Endothelial cell of umbilical vein (primary cell): ENCODE measurements around the gene ENPEP. TPM values are rescaled to one million over a fixed set of nuclear protein-coding genes. Genes with fewer than 3 reads are reported as not detected.

Source experiments
- BruUV-seq: library from RNA; stranded (reverse); fragments of 400-500 nt; replicated peaks from 2 replicates; lab custom pipeline; 2021; lab: Mats Ljungman, UMichigan
- CTCF ChIA-PET: fragments of 300-600, 350-600 bp; sonication (Branson Sonifier 250); formaldehyde crosslinking; loops from one replicate; lab custom pipeline; 2021; ENCODE audit warnings: antibody characterized with exemption, inconsistent platforms; lab: Charles Lee
- POLR2A ChIA-PET: fragments of 300-600, 350-600 bp; sonication (Branson Sonifier 250); formaldehyde crosslinking; loops from one replicate; lab custom pipeline; 2021; ENCODE audit warnings: antibody characterized with exemption, inconsistent platforms; lab: Charles Lee
- DNase-seq: peaks from one replicate; pipeline ENCODE4 v3.0.0-alpha.2; 2011; ENCODE audit warnings: low read depth, low spot score
- FAIRE-seq: peaks from 2 replicates; lab custom pipeline; 2011; peaks lifted over from hg19 to GRCh38; lab: Jason Lieb, UNC
- H2AFZ ChIP-seq: 2 replicates; pipeline ENCODE4 v1.6.0; 2012; ENCODE audit warnings: low read depth, low read length, control low read depth, inconsistent platforms
- H3K27ac ChIP-seq: 2 replicates; pipeline ENCODE4 v1.5.1; 2011; ENCODE audit warnings: low read depth, mild to moderate bottlenecking, control low read depth, low read length, moderate library complexity; ENCODE audit not compliant: insufficient read depth
- H3K27me3 ChIP-seq, 2 experiments: 2 replicates each; pipeline versions ENCODE4 v1.6.0 to v1.6.1; 2011; ENCODE audit warnings: low read length in 2 of 2, mixed read lengths in 1 of 2; ENCODE audit not compliant: control insufficient read depth in 2 of 2, insufficient read depth in 2 of 2
- H3K36me3 ChIP-seq, 2 experiments: 2 replicates in 1 of 2; 3 replicates in 1 of 2; pipeline ENCODE4 v1.5.1; 2011; ENCODE audit warnings: low read length in 2 of 2, mild to moderate bottlenecking in 1 of 2, moderate library complexity in 1 of 2; ENCODE audit not compliant: control insufficient read depth in 2 of 2, insufficient read depth in 2 of 2; ENCODE audit errors: extremely low read depth in 1 of 2
- H3K4me1 ChIP-seq: 3 replicates; pipeline ENCODE4 v1.5.1; 2011; ENCODE audit warnings: mild to moderate bottlenecking, low read length; ENCODE audit not compliant: control insufficient read depth, insufficient read depth; ENCODE audit errors: extremely low read depth
- H3K4me2 ChIP-seq: 2 replicates; pipeline ENCODE4 v1.6.1; 2011; ENCODE audit warnings: low read length, control low read depth, mixed read lengths; ENCODE audit not compliant: insufficient read depth
- H3K4me3 ChIP-seq, 3 experiments: fragments of 200-600 bp in 1 of 3; sonication (generic), shearing (Covaris generic) in 1 of 3; replicated peaks in 1 of 3; 2 replicates each; pipeline ENCODE4 v1.5.1; 2011 to 2016; ENCODE audit warnings: control low read depth in 3 of 3, low read length in 3 of 3, mild to moderate bottlenecking in 2 of 3, inconsistent platforms in 1 of 3, low read depth in 1 of 3, moderate library complexity in 1 of 3; ENCODE audit not compliant: insufficient read depth in 1 of 3
- H3K79me2 ChIP-seq: 2 replicates; pipeline ENCODE4 v1.6.0; 2012; ENCODE audit warnings: low read length, inconsistent platforms; ENCODE audit not compliant: control insufficient read depth, insufficient read depth
- H3K9ac ChIP-seq: replicated peaks from 2 replicates; pipeline ENCODE3; 2011; ENCODE audit warnings: low read length, control low read depth; ENCODE audit not compliant: insufficient read depth; ENCODE audit errors: extremely low read depth
- H3K9me1 ChIP-seq: replicated peaks from 3 replicates; pipeline ENCODE4 v1.6.0; 2011; ENCODE audit warnings: mild to moderate bottlenecking, low read length; ENCODE audit not compliant: control insufficient read depth, insufficient read depth; ENCODE audit errors: extremely low read depth
- H3K9me3 ChIP-seq: replicated peaks from 2 replicates; pipeline ENCODE4 v1.5.1; 2012; ENCODE audit warnings: low read length, inconsistent platforms; ENCODE audit not compliant: control insufficient read depth, insufficient read depth
- H4K20me1 ChIP-seq: replicated peaks from 2 replicates; pipeline ENCODE3; 2011; ENCODE audit warnings: mild to moderate bottlenecking, low read length; ENCODE audit not compliant: control insufficient read depth, insufficient read depth; ENCODE audit errors: extremely low read depth
- EZH2 ChIP-seq: IDR thresholded peaks from 2 replicates; pipeline ENCODE4 v1.6.1; 2012; ENCODE audit warnings: borderline replicate concordance, low read depth, mild to moderate bottlenecking, moderate library complexity, low read length, inconsistent platforms; ENCODE audit not compliant: severe bottlenecking
- FOS ChIP-seq: IDR thresholded peaks from 2 replicates; pipeline ENCODE4 v1.6.1; 2011; ENCODE audit warnings: mild to moderate bottlenecking, low read length, moderate library complexity, borderline replicate concordance; ENCODE audit not compliant: insufficient read depth
- GATA2 ChIP-seq: IDR thresholded peaks from 2 replicates; pipeline ENCODE4 v1.7.0; 2011; ENCODE audit warnings: low read depth, mild to moderate bottlenecking, moderate library complexity, mixed read lengths, low read length; ENCODE audit not compliant: insufficient read length, insufficient read depth
- MYC ChIP-seq: IDR thresholded peaks from one replicate; pipeline ENCODE4 v1.6.1; 2011; ENCODE audit warnings: mild to moderate bottlenecking, low read depth, low read length
- POLR2A ChIP-seq: IDR thresholded peaks from 2 replicates; pipeline ENCODE4 v1.6.1; 2012; ENCODE audit warnings: low read depth, mild to moderate bottlenecking, control low read depth, low read length
- POLR2AphosphoS5 ChIP-seq: IDR thresholded peaks from 2 replicates; pipeline ENCODE4 v1.6.1; 2012; ENCODE audit warnings: low read depth, mild to moderate bottlenecking, control low read depth, low read length, moderate library complexity; ENCODE audit not compliant: insufficient read depth
- dilution Hi-C: fragments of 300-500 bp; cut with MboI; formaldehyde crosslinking; loops from one replicate; pipeline ENCODE4 v1.15.0; 2019; ENCODE audit warnings: low sequenced_read_pairs; ENCODE audit not compliant: extremely low pct_ligation_motif_present
- intact Hi-C: fragments of 100-400 bp; cut with micrococcal nuclease; formaldehyde crosslinking; loops from one replicate; pipeline ENCODE4 v1.10.0; 2022
- polyA plus RNA-seq, 4 experiments: library from polyadenylated mRNA; depleted of rRNA in 3 of 4; stranded (reverse) in 3 of 4; unstranded in 1 of 4; fragments of >200 nt; gene quantifications; 2 replicates each; pipeline versions ENCODE4 v1.2.1 to v1.2.3, GENCODE V29; 2011 to 2012; ENCODE audit warnings: missing spikeins in 1 of 4
- total RNA-seq: library from RNA; stranded (reverse); gene quantifications from 2 replicates; pipeline ENCODE4 v1.2.3, GENCODE V29; 2021
- TF ChIP-seq, protein P1 (sequence below): IDR thresholded peaks from 2 replicates; pipeline ENCODE4 v1.6.1; 2011; ENCODE audit not compliant: insufficient read depth, insufficient read length
- TF ChIP-seq, protein P2 (sequence below), 2 donors: IDR thresholded peaks; 1 replicate in 1 of 2; 2 replicates in 1 of 2; pipeline ENCODE4 v1.5.1; 2011; ENCODE audit warnings: low read length in 2 of 2, mild to moderate bottlenecking in 2 of 2, moderate library complexity in 2 of 2, control low read depth in 1 of 2, inconsistent platforms in 1 of 2, low read depth in 1 of 2; ENCODE audit not compliant: insufficient read depth in 1 of 2; ENCODE audit errors: extremely low read depth in 1 of 2

Gene ENPEP
- total and polyA plus RNA-seq, 2 donors (not counting 3 experiments of a cell fraction or from before 2014, with no cell fraction given): not detected

DNA sequence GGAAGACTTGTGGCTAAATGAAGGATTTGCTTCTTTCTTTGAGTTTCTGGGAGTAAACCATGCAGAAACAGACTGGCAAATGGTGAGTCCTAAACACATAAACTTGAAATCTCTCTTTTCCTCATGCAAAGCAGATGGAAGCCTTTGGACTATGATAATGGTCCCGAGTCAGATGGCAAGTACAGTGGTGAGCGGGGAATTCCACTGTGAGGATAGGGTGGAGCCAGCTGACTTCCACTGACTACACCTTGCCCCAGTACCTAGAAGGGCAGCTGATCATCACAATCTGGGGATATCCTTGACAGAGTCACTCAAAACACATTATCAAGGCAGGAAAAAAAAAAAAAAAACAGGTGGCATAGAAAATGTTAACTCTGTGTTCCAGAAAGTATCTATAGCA lies 34.3 kb downstream of the ENPEP start:
- Histone ChIP-seq H3K27me3 (peaks cover 0 to 6% of the 10 kb centered on the region in 2 experiments), H3K27ac (no peak overlapping the region), H3K4me1 (peaks cover 3% of the 10 kb centered on the region), H3K4me2 (no peak overlapping the region), H3K4me3 (no peak overlapping the region), H3K9ac (no peak overlapping the region), H3K9me1 (no peaks in the 10 kb centered on the region), H3K36me3 (no peaks in the 10 kb centered on the region), H3K9me3 (no peaks in the 10 kb centered on the region), H2AFZ (no peak overlapping the region), H4K20me1 (no peaks in the 10 kb centered on the region), H3K79me2 (no peaks in the 10 kb centered on the region)
- DNase-seq: no peak
- dilution Hi-C loops: no loop called here
- no TSS peak for BruUV-seq
- POLR2A ChIA-PET: interaction anchor here (0.7 kb wide), 1 partner anchor 304 kb away, joined by 3 read pairs; no protein-coding TSS in a partner anchor
- TF ChIP-seq, protein P1, sequence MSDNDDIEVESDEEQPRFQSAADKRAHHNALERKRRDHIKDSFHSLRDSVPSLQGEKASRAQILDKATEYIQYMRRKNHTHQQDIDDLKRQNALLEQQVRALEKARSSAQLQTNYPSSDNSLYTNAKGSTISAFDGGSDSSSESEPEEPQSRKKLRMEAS: no peak
- TF ChIP-seq POLR2A (no peak), FOS (no peak), POLR2AphosphoS5 (no peak), MYC (no peak), EZH2 (no peak), GATA2 (no peak)
- TF ChIP-seq, protein P2, sequence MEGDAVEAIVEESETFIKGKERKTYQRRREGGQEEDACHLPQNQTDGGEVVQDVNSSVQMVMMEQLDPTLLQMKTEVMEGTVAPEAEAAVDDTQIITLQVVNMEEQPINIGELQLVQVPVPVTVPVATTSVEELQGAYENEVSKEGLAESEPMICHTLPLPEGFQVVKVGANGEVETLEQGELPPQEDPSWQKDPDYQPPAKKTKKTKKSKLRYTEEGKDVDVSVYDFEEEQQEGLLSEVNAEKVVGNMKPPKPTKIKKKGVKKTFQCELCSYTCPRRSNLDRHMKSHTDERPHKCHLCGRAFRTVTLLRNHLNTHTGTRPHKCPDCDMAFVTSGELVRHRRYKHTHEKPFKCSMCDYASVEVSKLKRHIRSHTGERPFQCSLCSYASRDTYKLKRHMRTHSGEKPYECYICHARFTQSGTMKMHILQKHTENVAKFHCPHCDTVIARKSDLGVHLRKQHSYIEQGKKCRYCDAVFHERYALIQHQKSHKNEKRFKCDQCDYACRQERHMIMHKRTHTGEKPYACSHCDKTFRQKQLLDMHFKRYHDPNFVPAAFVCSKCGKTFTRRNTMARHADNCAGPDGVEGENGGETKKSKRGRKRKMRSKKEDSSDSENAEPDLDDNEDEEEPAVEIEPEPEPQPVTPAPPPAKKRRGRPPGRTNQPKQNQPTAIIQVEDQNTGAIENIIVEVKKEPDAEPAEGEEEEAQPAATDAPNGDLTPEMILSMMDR (IDR thresholded peaks at IDR 0.05; ENCODE audit: extremely low read depth in 1 of 2, insufficient read depth in 1 of 2, low read depth in 1 of 2, low read length in 2 of 2): no peak
- no peak for FAIRE-seq
- intact Hi-C loops: loop anchor here (10.0 kb wide), 2 partner anchors 1125 to 1525 kb away; no protein-coding TSS in a partner anchor
- CTCF ChIA-PET: interaction anchor here (0.6 to 17.2 kb wide), 23 partner anchors 9 to 1782 kb away, joined by 3 to 527 read pairs (median 4); no protein-coding TSS in a partner anchor
